GM12891 (cell line): ENCODE measurements around the gene TRIM50.

Source experiments
- POLR2A ChIP-seq: IDR thresholded peaks from 2 replicates; pipeline ENCODE4 v1.6.1; 2011; ENCODE audit warnings: low read depth, low read length, control low read depth
- POLR2AphosphoS5 ChIP-seq: IDR thresholded peaks from 2 replicates; pipeline ENCODE4 v1.6.1; 2011; ENCODE audit warnings: low read depth, low read length, control low read depth
- SPI1 ChIP-seq: IDR thresholded peaks from 2 replicates; pipeline ENCODE4 v1.6.1; 2011; ENCODE audit warnings: low read depth, low read length, control low read depth
- TAF1 ChIP-seq: IDR thresholded peaks from 2 replicates; pipeline ENCODE4 v1.6.1; 2011; ENCODE audit warnings: low read depth, low read length, control low read depth

DNA sequence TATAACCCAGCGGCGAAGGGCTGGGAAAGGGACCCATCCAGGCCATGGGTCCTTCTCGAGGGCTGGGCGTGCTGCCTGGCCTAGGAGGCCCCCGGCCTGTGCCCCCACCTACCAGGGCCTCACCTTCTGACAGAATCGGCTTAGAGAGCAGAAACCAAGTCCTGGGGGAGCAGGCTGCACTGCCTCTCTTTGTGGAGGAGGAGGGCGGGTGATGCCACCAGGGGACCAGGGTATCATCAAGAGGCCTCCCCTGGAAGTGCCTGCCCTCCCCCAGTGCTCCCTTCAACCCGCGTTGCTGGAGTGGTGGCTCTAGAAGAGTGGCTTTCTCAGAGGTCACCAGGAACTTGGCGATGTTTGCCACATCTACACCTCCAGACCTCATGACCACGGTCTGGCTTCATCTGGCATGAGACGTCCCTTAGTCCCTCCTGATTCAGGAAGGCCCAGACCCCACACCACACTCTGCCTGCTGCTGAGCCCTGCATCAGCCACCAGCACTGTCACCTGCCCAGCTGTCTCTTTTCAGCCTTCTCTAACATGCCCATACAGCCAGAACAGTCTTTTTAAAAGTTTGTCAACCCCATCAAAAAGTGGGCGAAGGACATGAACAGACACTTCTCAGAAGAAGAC lies 32.0 kb upstream of the TRIM50 start:
- TF ChIP-seq POLR2A = no peak
- TF ChIP-seq POLR2AphosphoS5 = no peak
- TF ChIP-seq TAF1 = no peak
- no peak for TF ChIP-seq SPI1
